Astrocyte of the spinal cord (primary cell): Measurements from ENCODE around the gene GNA14.
"Not testable (repeated sequence)": the region's sequence is repeated elsewhere in the genome, so short reads cannot be mapped to it uniquely, and the experiment has no call there.

Experiments used
- DNase-seq: peaks from one replicate; pipeline ENCODE4 v3.0.0; 2011; ENCODE audit warnings: low read depth, low spot score
- H3K4me3 ChIP-seq: 2 replicates; pipeline ENCODE4 v1.5.1; 2011; ENCODE audit warnings: low read depth, mild to moderate bottlenecking, low read length, moderate library complexity
- CTCF ChIP-seq: IDR thresholded peaks from 2 replicates; pipeline ENCODE4 v1.5.1; 2012; ENCODE audit warnings: low read depth, mild to moderate bottlenecking, low read length, inconsistent platforms
- in situ Hi-C: cut with HindIII; loops from 2 replicates; pipeline ENCODE4 v1.10.0; 2017; ENCODE audit warnings: low sequenced_read_pairs

GNA14 gene

GRCh38 chr9:77450085-77450475, 198.0 kb downstream of the GNA14 start:
- H3K4me3 ChIP-seq, result no peak overlapping the region
- TF ChIP-seq CTCF, result no peak
- DNase-seq, result no peak
- in situ Hi-C loops, result no loop called here

DNA sequence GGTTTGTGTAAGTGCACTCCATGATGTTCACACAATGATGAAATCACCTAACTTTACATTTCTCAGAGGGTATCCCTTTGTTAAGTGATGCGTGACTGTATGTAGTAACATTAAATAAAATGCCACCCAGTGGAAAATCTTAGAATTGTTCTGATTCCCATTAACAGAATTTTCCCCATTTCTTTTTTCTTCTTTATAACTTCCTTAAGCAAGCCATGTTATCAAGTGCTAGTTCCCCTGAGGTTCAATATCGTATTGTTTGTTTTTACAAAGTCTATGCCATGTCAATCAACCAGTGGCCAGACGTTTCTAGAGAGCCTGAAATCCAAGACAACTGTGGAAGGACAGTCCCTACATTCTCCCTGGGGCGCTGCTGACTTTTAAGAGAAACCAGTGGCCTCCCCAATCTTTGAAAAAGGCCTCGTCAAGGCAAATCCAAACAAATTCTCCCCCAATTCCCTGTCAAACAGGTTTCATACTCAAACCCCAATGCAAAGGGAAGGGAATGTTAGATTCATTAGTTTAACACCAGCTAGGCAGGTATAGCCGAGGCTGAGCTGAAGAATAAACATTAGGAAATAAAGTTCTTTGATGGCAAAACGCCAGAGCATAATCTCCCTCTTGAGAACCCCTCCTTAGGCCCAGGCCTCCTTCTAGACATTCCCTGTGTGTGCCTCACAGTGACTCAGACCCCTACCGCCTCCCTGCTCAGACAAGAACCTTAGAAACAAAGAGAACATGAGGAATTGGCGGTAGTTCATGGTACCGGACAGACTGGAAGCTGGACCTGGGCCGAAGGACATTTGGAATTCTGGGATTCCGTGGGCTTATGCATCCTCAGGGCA, 198.7 kb downstream of the GNA14 start:
- TF ChIP-seq CTCF, result no peak
- H3K4me3 ChIP-seq, result no peak overlapping the region
- peak; percentile 90 for DNase-seq
- in situ Hi-C loops, result no loop called here

- no peak for TF ChIP-seq CTCF
- no peak overlapping the region for H3K4me3 ChIP-seq
- DNase-seq, result no peak
- in situ Hi-C loops, result no loop called here
These were observed 200.5 kb downstream of the GNA14 start for GRCh38 chr9:77447646-77448045.

DNA sequence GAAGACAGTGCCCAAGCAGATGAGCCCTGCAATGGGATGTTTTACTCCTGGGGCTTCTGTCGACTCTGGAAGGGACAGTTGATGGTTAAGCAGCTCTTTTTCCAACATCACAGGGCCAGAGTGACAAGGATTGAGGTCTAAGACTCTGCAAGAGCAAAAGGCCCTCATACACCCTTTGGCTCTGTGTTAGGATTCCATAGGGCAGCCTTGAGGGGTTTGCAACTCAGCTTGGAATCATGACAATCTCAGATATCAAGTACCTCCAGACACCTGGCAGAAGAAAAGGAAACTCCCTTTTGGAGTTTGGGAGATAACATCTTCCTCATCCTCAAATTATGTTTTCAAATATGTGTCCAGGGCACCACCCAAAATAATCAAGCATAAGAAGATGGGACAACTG, 205.7 kb downstream of the GNA14 start:
- no peak for TF ChIP-seq CTCF
- DNase-seq, result no peak
- in situ Hi-C loops, result no loop called here
- no peak overlapping the region for H3K4me3 ChIP-seq

- DNase-seq, in situ Hi-C loops, H3K4me3 ChIP-seq: not testable (repeated sequence)
These were observed 207.0 kb downstream of the GNA14 start for GRCh38 chr9:77441124-77441523.

- in situ Hi-C loops, result no loop called here
- DNase-seq, result peak; percentile 95
- H3K4me3 ChIP-seq, result no peak overlapping the region
- TF ChIP-seq CTCF, result no peak
These were observed 208.1 kb downstream of the GNA14 start for GRCh38 chr9:77440057-77440456.

DNA sequence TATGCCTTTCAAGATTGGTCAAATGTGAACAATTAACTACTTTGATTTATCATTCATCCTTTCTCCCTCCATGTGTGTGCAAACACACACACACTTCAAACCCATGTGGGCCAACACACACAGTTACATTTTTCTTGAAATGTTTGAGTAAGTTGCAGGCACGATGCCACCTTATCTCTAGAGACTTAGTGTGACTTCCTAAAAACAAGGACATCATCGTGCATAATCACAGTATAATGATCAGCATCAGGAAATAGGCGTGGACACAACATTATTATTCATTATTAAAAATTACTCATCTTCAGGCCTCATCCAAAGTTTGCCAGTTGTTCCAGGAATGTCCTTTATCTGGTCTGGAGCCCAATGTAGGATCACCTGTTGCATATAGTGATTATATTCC, 209.5 kb downstream of the GNA14 start:
- TF ChIP-seq CTCF, result no peak
- in situ Hi-C loops, result no loop called here
- no peak overlapping the region for H3K4me3 ChIP-seq
- no peak for DNase-seq
